ENCODE data around the gene KAT6B. TPM values are rescaled to one million over a fixed set of nuclear protein-coding genes. Genes with fewer than 3 reads are reported as not detected.

Gene KAT6B
- total and polyA plus RNA-seq, 7 donors: 5.8 to 77.0 (median 49.9) TPM

DNA sequence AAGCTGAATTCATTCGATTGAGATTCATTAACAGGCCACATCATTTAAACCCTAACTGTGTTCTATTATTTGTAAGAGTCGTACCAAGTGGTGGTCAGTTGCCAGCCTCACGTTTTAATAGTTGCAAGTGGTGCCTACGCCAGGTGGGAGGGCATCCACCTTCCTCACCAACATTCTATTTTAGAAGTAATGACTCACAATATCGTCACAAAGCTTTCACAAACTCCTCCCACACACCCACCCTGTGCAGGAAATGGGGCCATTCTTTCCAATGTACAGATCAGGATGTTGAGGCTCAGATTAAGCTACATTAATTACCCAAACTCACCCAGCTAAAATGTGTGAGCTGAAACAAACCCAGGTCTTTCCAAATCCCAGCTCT lies 207.7 kb downstream of the KAT6B start:
- H3K27ac ChIP-seq: no peak overlapping the region
- no peak for DNase-seq
- H3K36me3 ChIP-seq: peaks cover 0 to 31% (median 13%) of the 10 kb centered on the region in 4 donors
- 73 to 84% methylated on average over 5 of the region's 5 CpGs for WGBS, 2 donors
- no peak for TF ChIP-seq POLR2AphosphoS5 (IDR thresholded peaks at IDR 0.05)
- TF ChIP-seq EP300 (IDR thresholded peaks at IDR 0.05): no peak
- no peak for TF ChIP-seq POLR2A (IDR thresholded peaks at IDR 0.05)
- TF ChIP-seq, protein P1, sequence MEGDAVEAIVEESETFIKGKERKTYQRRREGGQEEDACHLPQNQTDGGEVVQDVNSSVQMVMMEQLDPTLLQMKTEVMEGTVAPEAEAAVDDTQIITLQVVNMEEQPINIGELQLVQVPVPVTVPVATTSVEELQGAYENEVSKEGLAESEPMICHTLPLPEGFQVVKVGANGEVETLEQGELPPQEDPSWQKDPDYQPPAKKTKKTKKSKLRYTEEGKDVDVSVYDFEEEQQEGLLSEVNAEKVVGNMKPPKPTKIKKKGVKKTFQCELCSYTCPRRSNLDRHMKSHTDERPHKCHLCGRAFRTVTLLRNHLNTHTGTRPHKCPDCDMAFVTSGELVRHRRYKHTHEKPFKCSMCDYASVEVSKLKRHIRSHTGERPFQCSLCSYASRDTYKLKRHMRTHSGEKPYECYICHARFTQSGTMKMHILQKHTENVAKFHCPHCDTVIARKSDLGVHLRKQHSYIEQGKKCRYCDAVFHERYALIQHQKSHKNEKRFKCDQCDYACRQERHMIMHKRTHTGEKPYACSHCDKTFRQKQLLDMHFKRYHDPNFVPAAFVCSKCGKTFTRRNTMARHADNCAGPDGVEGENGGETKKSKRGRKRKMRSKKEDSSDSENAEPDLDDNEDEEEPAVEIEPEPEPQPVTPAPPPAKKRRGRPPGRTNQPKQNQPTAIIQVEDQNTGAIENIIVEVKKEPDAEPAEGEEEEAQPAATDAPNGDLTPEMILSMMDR (IDR thresholded peaks at IDR 0.05): no peak
- no peak overlapping the region for H3K4me3 ChIP-seq
- no peaks in the 10 kb centered on the region for H3K9me3 ChIP-seq
- no peaks in the 10 kb centered on the region for H3K27me3 ChIP-seq
- H3K4me1 ChIP-seq: peaks cover 0 to 9% (median 0%) of the 10 kb centered on the region in 4 donors
- intact Hi-C loops (cut with DNase I): no loop called here

DNA sequence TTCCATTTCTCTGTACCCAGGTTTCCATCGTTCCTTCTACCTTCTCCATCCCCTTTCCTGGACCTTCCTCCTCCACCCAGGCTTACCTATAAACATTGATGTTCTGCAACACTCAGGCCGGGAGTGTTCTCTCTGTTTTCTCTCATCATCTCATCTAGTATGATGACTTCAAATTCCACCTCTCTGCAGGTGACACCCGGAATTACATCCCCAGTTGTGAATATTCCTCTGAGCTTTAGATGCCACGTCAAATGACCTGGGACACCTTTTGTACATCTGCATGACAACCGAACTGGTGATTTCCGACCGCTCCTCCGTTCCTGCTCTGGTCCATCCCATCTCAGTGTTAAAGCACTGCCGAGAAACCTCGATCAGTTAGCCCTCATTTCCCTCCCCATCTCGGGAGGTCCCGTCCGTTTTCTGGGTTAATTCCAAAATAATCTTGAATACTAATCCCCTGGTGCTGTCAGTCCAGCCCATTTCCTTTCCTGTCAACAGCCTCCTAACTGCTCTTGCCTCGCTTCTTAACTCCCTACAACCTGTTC lies 208.4 kb downstream of the KAT6B start:
- intact Hi-C loops (cut with DNase I): no loop called here
- Histone ChIP-seq H3K27me3 (no peaks in the 10 kb centered on the region), H3K36me3 (peaks cover 0 to 24% (median 9%) of the 10 kb centered on the region in 4 donors), H3K27ac (no peak overlapping the region), H3K4me3 (no peak overlapping the region), H3K4me1 (peaks cover 0 to 9% (median 0%) of the 10 kb centered on the region in 4 donors), H3K9me3 (no peaks in the 10 kb centered on the region)
- 85 to 88% methylated on average over 14 of the region's 14 CpGs for WGBS, 2 donors
- DNase-seq: no peak
- TF ChIP-seq, protein P1 (IDR thresholded peaks at IDR 0.05): no peak
- TF ChIP-seq EP300 (IDR thresholded peaks at IDR 0.05): no peak
- TF ChIP-seq POLR2AphosphoS5 (IDR thresholded peaks at IDR 0.05): no peak
- no peak for TF ChIP-seq POLR2A (IDR thresholded peaks at IDR 0.05)

- Histone ChIP-seq H3K9me3 (no peaks in the 10 kb centered on the region), H3K4me3 (no peak overlapping the region), H3K36me3 (peaks cover 0 to 11% (median under 1%) of the 10 kb centered on the region in 4 donors), H3K27ac (no peak overlapping the region), H3K4me1 (peaks cover 0 to 9% (median 0%) of the 10 kb centered on the region in 4 donors), H3K27me3 (no peaks in the 10 kb centered on the region)
- TF ChIP-seq, protein P1 (IDR thresholded peaks at IDR 0.05): no peak
- TF ChIP-seq EP300 (IDR thresholded peaks at IDR 0.05) (no peak), POLR2AphosphoS5 (IDR thresholded peaks at IDR 0.05) (no peak), POLR2A (IDR thresholded peaks at IDR 0.05) (no peak)
- WGBS, 2 donors: 80 to 87% methylated on average over 10 of the region's 10 CpGs
- no peak for DNase-seq
- intact Hi-C loops (cut with DNase I): no loop called here
These were observed 209.7 kb downstream of the KAT6B start for GRCh38 chr10:75035975-75036708.

- TF ChIP-seq POLR2AphosphoS5 (IDR thresholded peaks at IDR 0.05) (no peak), POLR2A (IDR thresholded peaks at IDR 0.05) (no peak)
- TF ChIP-seq, protein P1 (IDR thresholded peaks at IDR 0.05): no peak
- 95% methylated on average over 32 of the region's 32 CpGs for WGBS, 2 donors
- Histone ChIP-seq H3K36me3 (peaks cover 0 to 6% (median 0%) of the 10 kb centered on the region in 4 donors), H3K4me3 (no peak overlapping the region), H3K27me3 (no peaks in the 10 kb centered on the region), H3K9me3 (no peaks in the 10 kb centered on the region), H3K4me1 (peaks cover 0 to 19% (median 5%) of the 10 kb centered on the region in 4 donors), H3K27ac (no peak overlapping the region)
- intact Hi-C loops (cut with DNase I): no loop called here
- no peak for DNase-seq
These were observed 211.1 kb downstream of the KAT6B start for GRCh38 chr10:75037171-75038153.

Measured in sigmoid colon (tissue), 7 donors.